Cardiac fibroblast (primary cell): Measurements from ENCODE around the gene AGBL2.
A peak's percentile ranks its signal among the peaks of the same experiment; 100 is the strongest.
"Not testable (repeated sequence)": the region's sequence is repeated elsewhere in the genome, so short reads cannot be mapped to it uniquely, and the experiment has no call there.

ENCODE experiments used
- DNase-seq, 2 donors: peaks; one replicate each; pipeline versions ENCODE4 v3.0.0 to v3.0.0-alpha.2; 2010; ENCODE audit warnings: low read depth in 2 of 2
- H3K4me3 ChIP-seq, 2 donors: replicated peaks in 1 of 2; 1 replicate in 1 of 2; 2 replicates in 1 of 2; pipeline ENCODE4 v1.5.1; 2011; ENCODE audit warnings: low read depth in 2 of 2, low read length in 2 of 2, mild to moderate bottlenecking in 2 of 2, moderate library complexity in 1 of 2
- TF ChIP-seq, protein P1 (sequence below): IDR thresholded peaks from one replicate; pipeline ENCODE4 v1.5.1; 2011; ENCODE audit warnings: low read depth, mild to moderate bottlenecking, low read length, inconsistent platforms

Gene AGBL2

DNA sequence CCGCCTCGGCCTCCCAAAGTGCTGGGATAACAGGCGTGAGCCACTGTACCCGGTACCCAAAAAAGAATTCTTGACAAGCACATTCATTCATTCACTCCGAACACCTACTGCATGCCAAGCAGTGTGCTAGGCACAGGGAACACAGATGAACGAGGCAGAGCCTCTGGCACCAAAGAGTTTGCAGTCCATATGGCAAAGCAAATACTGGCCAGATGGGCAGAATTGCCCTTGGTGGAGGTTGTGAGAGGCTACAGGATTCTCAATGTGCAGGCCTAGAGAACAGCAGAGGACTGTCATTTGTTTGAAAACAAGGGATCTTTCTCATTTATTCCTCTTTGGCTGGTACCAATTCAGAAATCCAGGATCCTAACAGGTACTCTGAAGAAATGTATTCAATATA lies 45.3 kb downstream of the AGBL2 start:
- no peak for DNase-seq
- H3K4me3 ChIP-seq, result no peak overlapping the region
- TF ChIP-seq, protein P1, sequence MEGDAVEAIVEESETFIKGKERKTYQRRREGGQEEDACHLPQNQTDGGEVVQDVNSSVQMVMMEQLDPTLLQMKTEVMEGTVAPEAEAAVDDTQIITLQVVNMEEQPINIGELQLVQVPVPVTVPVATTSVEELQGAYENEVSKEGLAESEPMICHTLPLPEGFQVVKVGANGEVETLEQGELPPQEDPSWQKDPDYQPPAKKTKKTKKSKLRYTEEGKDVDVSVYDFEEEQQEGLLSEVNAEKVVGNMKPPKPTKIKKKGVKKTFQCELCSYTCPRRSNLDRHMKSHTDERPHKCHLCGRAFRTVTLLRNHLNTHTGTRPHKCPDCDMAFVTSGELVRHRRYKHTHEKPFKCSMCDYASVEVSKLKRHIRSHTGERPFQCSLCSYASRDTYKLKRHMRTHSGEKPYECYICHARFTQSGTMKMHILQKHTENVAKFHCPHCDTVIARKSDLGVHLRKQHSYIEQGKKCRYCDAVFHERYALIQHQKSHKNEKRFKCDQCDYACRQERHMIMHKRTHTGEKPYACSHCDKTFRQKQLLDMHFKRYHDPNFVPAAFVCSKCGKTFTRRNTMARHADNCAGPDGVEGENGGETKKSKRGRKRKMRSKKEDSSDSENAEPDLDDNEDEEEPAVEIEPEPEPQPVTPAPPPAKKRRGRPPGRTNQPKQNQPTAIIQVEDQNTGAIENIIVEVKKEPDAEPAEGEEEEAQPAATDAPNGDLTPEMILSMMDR, result no peak

DNA sequence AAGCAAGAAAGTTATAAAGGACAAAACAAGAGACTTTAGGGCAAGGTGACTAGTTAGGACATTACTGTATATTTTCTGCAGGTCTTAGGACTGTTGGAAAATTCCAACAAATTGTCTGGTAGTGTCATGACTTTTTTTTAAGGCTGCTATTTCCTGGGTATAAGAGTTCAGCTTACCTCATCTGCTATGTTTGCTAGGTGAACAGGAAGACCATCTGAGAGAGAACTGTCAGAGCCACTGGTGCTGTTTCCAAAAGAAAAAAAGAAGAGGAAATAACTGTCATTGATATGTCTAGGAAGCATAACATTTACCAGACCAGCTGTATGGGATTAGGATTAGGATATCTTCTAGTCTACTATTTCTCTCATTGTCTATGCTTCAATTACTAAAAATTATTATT lies 46.5 kb downstream of the AGBL2 start:
- no peak overlapping the region for H3K4me3 ChIP-seq
- TF ChIP-seq, protein P1, result no peak
- DNase-seq, result no peak

DNA sequence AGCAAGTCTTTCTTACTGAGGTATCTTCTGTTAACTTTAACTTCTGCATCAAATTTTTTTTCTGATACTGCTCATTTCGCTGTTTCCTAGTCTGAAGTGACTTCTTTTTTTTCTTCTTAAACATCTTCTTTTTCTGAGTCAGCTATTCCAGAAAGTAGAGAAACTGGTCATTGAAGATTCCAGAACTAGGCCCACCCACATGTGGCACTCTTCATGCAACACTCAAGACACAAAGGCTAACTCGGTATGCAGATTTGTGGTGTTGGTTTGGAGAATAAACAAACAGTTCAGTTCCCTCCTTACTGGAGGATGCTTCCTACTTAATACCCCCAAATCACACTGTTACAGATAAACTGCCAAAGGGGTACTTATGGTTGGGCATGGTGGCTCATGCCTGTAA lies 47.6 kb downstream of the AGBL2 start:
- TF ChIP-seq, protein P1, result no peak

DNA sequence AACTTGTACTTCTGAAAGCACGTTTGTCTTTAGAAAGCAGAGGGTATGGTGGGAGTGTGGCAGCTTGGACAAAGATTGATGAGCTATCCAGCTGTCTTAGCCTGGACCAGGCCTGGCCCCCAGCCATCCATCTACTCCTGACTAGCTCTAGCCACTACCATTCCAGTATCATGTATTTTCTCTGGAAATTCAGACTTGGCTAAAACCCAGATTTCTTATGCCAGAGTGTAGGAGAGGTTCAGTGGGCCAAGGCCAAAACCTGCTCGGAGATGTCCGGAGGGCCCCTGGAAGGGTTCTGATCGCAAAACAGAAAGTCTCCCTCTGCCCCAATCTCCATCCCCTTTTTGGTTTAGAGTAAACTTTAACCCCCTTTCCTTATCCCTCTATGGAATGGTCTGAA lies 48.0 kb downstream of the AGBL2 start:
- TF ChIP-seq, protein P1, result no peak
- no peak overlapping the region for H3K4me3 ChIP-seq
- no peak for DNase-seq

More for the DNA sequence above, 47.6 kb downstream of the AGBL2 start:
- DNase-seq, result no peak
- H3K4me3 ChIP-seq, result no peak overlapping the region

DNA sequence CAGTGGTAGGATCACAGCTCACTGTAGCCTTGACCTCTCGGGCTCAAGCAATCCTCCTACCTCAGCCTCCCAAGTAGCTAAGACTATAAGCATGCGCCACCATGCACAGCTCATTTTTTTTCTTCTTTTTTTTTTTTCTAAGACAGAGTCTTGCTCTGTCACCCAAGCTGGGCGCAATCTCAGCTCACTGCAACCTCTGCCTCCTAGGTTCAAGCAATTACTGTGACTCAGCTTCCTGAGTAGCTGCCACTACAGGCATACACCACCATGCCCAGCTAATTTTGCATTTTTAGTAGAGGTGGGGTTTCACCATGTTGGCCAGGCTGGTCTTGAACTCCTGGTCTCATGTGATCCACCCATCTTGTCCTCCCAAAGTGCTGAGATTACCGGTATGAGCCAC lies 50.2 kb downstream of the AGBL2 start:
- peak in 1 of 2 donors; percentile 23 for DNase-seq
- not testable (repeated sequence) for H3K4me3 ChIP-seq

DNA sequence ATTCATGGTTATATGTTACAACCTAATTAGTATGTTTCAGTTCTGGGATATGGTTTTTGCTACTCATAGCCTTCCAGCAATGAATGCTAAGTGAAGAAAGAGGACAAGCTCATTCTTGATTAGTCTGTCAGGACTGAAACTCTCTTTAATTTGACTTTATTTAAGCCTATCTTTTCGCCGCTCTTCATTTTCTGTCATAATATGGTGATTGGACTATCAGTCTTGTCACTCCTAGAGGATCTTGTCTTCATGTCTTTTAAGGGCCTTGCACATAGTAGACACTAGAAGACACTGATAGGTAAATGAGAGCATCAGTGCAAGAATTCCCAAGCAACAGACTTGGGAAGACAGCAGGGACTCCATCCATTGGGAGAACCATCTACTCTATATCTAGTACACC lies 53.9 kb downstream of the AGBL2 start:
- TF ChIP-seq, protein P1, result no peak
- no peak overlapping the region for H3K4me3 ChIP-seq
- DNase-seq, result no peak

DNA sequence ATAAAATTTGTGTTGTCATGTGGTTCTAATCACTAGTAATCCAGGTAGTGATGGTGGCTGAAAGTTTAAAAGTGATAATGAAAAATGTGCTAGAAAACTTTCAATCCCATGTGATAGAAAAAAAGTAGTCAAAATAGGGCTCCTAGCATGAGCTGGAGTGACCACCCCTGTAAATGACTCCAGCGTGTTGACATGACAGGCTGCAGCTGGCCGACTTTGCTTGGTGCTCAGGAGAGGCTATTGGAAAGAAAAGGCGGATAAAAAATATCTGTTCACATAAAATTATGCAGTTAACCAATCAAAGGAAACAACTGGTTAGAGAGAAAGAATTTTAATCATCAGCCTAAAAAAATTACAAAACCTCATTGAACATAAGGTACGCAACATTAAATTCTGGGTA lies 55.9 kb downstream of the AGBL2 start:
- DNase-seq, result peak in 1 of 2 donors; percentile 21
- H3K4me3 ChIP-seq, result no peak overlapping the region
- TF ChIP-seq, protein P1, result no peak
